ENCODE measurements around the gene RAD51B.

RAD51B gene

GRCh38 chr14:68665792-68666204 is 846.2 kb downstream of the RAD51B start:
- DNase-seq (ENCODE audit: low spot score) = no peak
- no peak for TF ChIP-seq CTCF (IDR thresholded peaks at IDR 0.05; ENCODE audit: extremely low read depth, missing control alignments)

- DNase-seq (ENCODE audit: low spot score) = no peak
- no peak for TF ChIP-seq CTCF (IDR thresholded peaks at IDR 0.05; ENCODE audit: extremely low read depth, missing control alignments)
Measured at GRCh38 chr14:68666236-68666635, 846.7 kb downstream of the RAD51B start.

GRCh38 chr14:68666899-68667298 is 847.3 kb downstream of the RAD51B start:
- TF ChIP-seq CTCF (IDR thresholded peaks at IDR 0.05; ENCODE audit: extremely low read depth, missing control alignments) = no peak
- DNase-seq (ENCODE audit: low spot score) = no peak

- DNase-seq (ENCODE audit: low spot score) = no peak
- TF ChIP-seq CTCF (IDR thresholded peaks at IDR 0.05; ENCODE audit: extremely low read depth, missing control alignments) = no peak
Measured at GRCh38 chr14:68667313-68667791, 847.8 kb downstream of the RAD51B start.

GRCh38 chr14:68668028-68668427 is 848.4 kb downstream of the RAD51B start:
- TF ChIP-seq CTCF (IDR thresholded peaks at IDR 0.05; ENCODE audit: extremely low read depth, missing control alignments) = no peak

GRCh38 chr14:68668531-68668930 is 849.0 kb downstream of the RAD51B start:
- no peak for DNase-seq (ENCODE audit: low spot score)
- no peak for TF ChIP-seq CTCF (IDR thresholded peaks at IDR 0.05; ENCODE audit: extremely low read depth, missing control alignments)

More at GRCh38 chr14:68668028-68668427, 848.4 kb downstream of the RAD51B start:
- no peak for DNase-seq (ENCODE audit: low spot score)

GRCh38 chr14:68669111-68669511 is 849.5 kb downstream of the RAD51B start:
- TF ChIP-seq CTCF (IDR thresholded peaks at IDR 0.05; ENCODE audit: extremely low read depth, missing control alignments) = no peak
- DNase-seq (ENCODE audit: low spot score) = no peak

Data from GM20000 (cell line).